ENCODE results near the gene CHRNB1.

- TF ChIP-seq POLR2A (IDR thresholded peaks at IDR 0.05) (peak; percentile 38), CTCF (IDR thresholded peaks at IDR 0.05) (no peak)
Observed at GRCh38 chr17:7479213-7480088, 34.6 kb downstream of the CHRNB1 start, which contains the start of gene ZBTB4.
